Thymus (tissue), 11 donors: ENCODE results near the gene BTBD16. TPM values are rescaled to one million over a fixed set of nuclear protein-coding genes. Genes with fewer than 3 reads are reported as not detected.

Experiments
- DNase-seq, 9 donors: peaks; one replicate each; pipeline ENCODE4 v3.0.0-alpha.2; 2013; ENCODE audit warnings: low spot score in 9 of 9, low read depth in 6 of 9, missing footprints in 1 of 9
- H3K27ac ChIP-seq, 2 donors: one replicate each; pipeline ENCODE4 v1.5.1; 2013; ENCODE audit warnings: control low read depth in 1 of 2, low read depth in 1 of 2, low read length in 1 of 2, mild to moderate bottlenecking in 1 of 2, moderate library complexity in 1 of 2
- H3K27me3 ChIP-seq, 2 donors: one replicate each; pipeline ENCODE4 v1.5.1; 2013; ENCODE audit warnings: low read length in 1 of 2; ENCODE audit not compliant: control insufficient read depth in 2 of 2, insufficient read depth in 1 of 2
- H3K36me3 ChIP-seq, 2 donors: one replicate each; pipeline ENCODE4 v1.5.1; 2013; ENCODE audit warnings: low read length in 1 of 2, mild to moderate bottlenecking in 1 of 2, moderate library complexity in 1 of 2; ENCODE audit not compliant: control insufficient read depth in 2 of 2, insufficient read depth in 2 of 2
- H3K4me1 ChIP-seq, 2 donors: one replicate each; pipeline ENCODE4 v1.5.1; 2013; ENCODE audit warnings: low read length in 2 of 2; ENCODE audit not compliant: control insufficient read depth in 2 of 2, insufficient read depth in 2 of 2
- H3K4me3 ChIP-seq, 2 donors: one replicate each; pipeline ENCODE4 v1.5.1; 2013; ENCODE audit warnings: low read length in 2 of 2, control low read depth in 1 of 2, mild to moderate bottlenecking in 1 of 2
- H3K9me3 ChIP-seq, 2 donors: one replicate each; pipeline ENCODE4 v1.5.1; 2013; ENCODE audit warnings: low read length in 1 of 2, mild to moderate bottlenecking in 1 of 2; ENCODE audit not compliant: control insufficient read depth in 2 of 2, insufficient read depth in 1 of 2
- WGBS: extraction: QIAGEN DNeasy Blood & Tissue Kit; methylation state at CpG from one replicate; pipeline ENCODE4 v1.1.7; 2013; 5-methylcytosine and 5-hydroxymethylcytosine counted together
- polyA plus RNA-seq: library from polyadenylated mRNA; stranded (reverse); fragments of 200-250 nt; gene quantifications from one replicate; pipeline ENCODE4 v1.2.3, GENCODE V29; 2013
- total RNA-seq: library from RNA; stranded (reverse); fragments of 120-200 nt; gene quantifications from one replicate; pipeline ENCODE4 v1.2.4, GENCODE V29; 2013
- donor health status: healthy.

The BTBD16 gene
- total and polyA plus RNA-seq, 2 donors = 0.14 to 1.2 TPM

DNA sequence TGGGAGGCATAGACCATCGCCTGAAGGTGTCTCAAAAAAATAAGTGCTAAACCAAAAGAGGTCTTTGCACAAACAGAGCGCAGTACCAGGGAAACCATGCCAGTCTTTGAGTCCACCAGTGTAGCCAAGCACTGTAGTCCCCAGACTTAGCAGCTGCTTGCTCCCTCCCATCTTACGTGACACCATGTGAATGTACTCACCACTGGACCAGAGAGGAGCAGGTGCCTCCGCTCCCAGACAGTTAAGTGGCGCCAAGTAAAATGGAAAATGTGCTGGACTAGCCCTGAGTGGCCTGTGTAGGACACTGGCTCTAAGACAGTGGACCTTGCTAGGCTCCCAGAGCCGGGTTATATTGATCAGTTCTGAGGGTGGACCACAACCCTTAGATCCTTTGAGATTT lies 55.7 kb downstream of the BTBD16 start:
- H3K36me3 ChIP-seq = no peaks in the 10 kb centered on the region
- no peaks in the 10 kb centered on the region for H3K9me3 ChIP-seq
- H3K27ac ChIP-seq = no peak overlapping the region
- H3K27me3 ChIP-seq = no peaks in the 10 kb centered on the region
- H3K4me1 ChIP-seq = no peaks in the 10 kb centered on the region
- WGBS = 84% methylated on average over 6 of the region's 6 CpGs
- no peak for DNase-seq
- H3K4me3 ChIP-seq = no peak overlapping the region

GRCh38 chr10:122327237-122328206 lies 56.4 kb downstream of the BTBD16 start:
- WGBS = 92% methylated on average over 16 of the region's 16 CpGs
- no peak for DNase-seq
- H3K27me3 ChIP-seq = no peaks in the 10 kb centered on the region
- no peaks in the 10 kb centered on the region for H3K4me1 ChIP-seq
- H3K4me3 ChIP-seq = no peak overlapping the region
- no peak overlapping the region for H3K27ac ChIP-seq
- H3K36me3 ChIP-seq = no peaks in the 10 kb centered on the region
- H3K9me3 ChIP-seq = no peaks in the 10 kb centered on the region

DNA sequence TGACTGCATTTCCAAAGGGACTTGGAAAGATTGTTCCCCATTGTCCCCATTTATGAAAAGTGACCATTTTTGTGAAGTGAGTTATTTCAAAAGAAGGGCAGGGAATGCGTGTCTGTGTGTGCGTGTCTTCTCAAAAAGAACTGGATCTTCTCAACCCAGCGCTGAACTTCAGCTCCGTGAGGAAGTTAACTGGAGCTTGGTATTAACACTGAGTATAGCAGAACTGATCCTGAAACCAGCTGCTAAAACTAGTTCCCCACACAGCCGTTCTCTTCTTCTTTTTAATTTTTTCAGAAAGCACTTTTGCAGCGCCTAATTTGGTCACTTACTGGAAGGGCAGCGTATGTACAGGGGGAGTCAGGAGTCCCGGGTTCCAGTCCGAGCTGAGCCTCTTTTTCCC lies 57.6 kb downstream of the BTBD16 start:
- DNase-seq = no peak
- no peaks in the 10 kb centered on the region for H3K36me3 ChIP-seq
- H3K27me3 ChIP-seq = no peaks in the 10 kb centered on the region
- no peaks in the 10 kb centered on the region for H3K9me3 ChIP-seq
- no peak overlapping the region for H3K4me3 ChIP-seq
- no peak overlapping the region for H3K27ac ChIP-seq
- WGBS = 64% methylated on average over 9 of the region's 9 CpGs
- no peaks in the 10 kb centered on the region for H3K4me1 ChIP-seq

- H3K4me3 ChIP-seq = no peak overlapping the region
- H3K27me3 ChIP-seq = no peaks in the 10 kb centered on the region
- no peak for DNase-seq
- WGBS = 87% methylated on average over 13 of the region's 13 CpGs
- no peaks in the 10 kb centered on the region for H3K36me3 ChIP-seq
- no peaks in the 10 kb centered on the region for H3K4me1 ChIP-seq
- no peak overlapping the region for H3K27ac ChIP-seq
- H3K9me3 ChIP-seq = no peaks in the 10 kb centered on the region
Measured at GRCh38 chr10:122329416-122329815, 58.3 kb downstream of the BTBD16 start.

GRCh38 chr10:122331100-122331499 lies 60.0 kb downstream of the BTBD16 start:
- Histone ChIP-seq H3K27ac (no peak overlapping the region), H3K27me3 (no peaks in the 10 kb centered on the region), H3K4me3 (no peak overlapping the region), H3K4me1 (no peaks in the 10 kb centered on the region), H3K9me3 (no peaks in the 10 kb centered on the region), H3K36me3 (no peaks in the 10 kb centered on the region)
- 92% methylated on average over 7 of the region's 7 CpGs for WGBS
- no peak for DNase-seq

GRCh38 chr10:122331615-122332446 lies 60.7 kb downstream of the BTBD16 start:
- H3K36me3 ChIP-seq = no peaks in the 10 kb centered on the region
- H3K27me3 ChIP-seq = no peaks in the 10 kb centered on the region
- H3K4me1 ChIP-seq = no peaks in the 10 kb centered on the region
- no peaks in the 10 kb centered on the region for H3K9me3 ChIP-seq
- H3K4me3 ChIP-seq = no peak overlapping the region
- DNase-seq = no peak
- 85% methylated on average over 16 of the region's 16 CpGs for WGBS
- H3K27ac ChIP-seq = no peak overlapping the region

- Histone ChIP-seq H3K27ac (no peak overlapping the region), H3K36me3 (no peaks in the 10 kb centered on the region), H3K4me3 (no peak overlapping the region), H3K9me3 (peaks cover 0 to under 1% of the 10 kb centered on the region in 2 donors), H3K27me3 (no peaks in the 10 kb centered on the region), H3K4me1 (no peaks in the 10 kb centered on the region)
- WGBS = 89% methylated on average over 4 of the region's 4 CpGs
- DNase-seq = no peak
Measured at GRCh38 chr10:122333037-122333436, 61.9 kb downstream of the BTBD16 start.

- DNase-seq = no peak
- H3K27me3 ChIP-seq = no peaks in the 10 kb centered on the region
- peaks cover 0 to 1% of the 10 kb centered on the region in 2 donors for H3K9me3 ChIP-seq
- WGBS = 95% methylated on average over 10 of the region's 10 CpGs
- H3K4me3 ChIP-seq = no peak overlapping the region
- H3K36me3 ChIP-seq = no peaks in the 10 kb centered on the region
- no peak overlapping the region for H3K27ac ChIP-seq
- no peaks in the 10 kb centered on the region for H3K4me1 ChIP-seq
Measured at GRCh38 chr10:122336332-122336731, 65.2 kb downstream of the BTBD16 start.

DNA sequence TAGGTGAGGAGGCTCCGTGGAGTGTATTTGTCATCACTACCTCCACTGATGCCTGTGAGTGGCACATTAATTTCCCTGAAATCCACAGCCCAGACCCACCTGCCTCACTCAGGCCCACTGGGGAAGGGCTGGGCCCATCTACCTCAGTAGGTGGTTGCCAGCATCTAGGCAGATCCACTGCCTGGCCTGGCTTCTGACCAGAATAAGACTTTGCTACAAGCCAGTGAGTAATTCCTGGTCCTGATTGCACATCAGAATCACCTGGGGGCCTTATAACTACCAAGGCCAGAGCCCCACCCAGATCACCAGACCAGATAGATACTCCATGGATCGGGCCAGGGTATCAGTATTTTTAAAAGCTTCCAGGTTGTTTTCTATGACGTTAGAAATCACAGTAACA lies 65.9 kb downstream of the BTBD16 start:
- Histone ChIP-seq H3K4me1 (no peaks in the 10 kb centered on the region), H3K36me3 (no peaks in the 10 kb centered on the region), H3K4me3 (no peak overlapping the region), H3K27ac (no peak overlapping the region), H3K9me3 (peaks cover 0 to 1% of the 10 kb centered on the region in 2 donors), H3K27me3 (no peaks in the 10 kb centered on the region)
- no peak for DNase-seq
- WGBS = 85% methylated on average over 3 of the region's 3 CpGs
